ENCODE measurements around the gene TDG.

DNA sequence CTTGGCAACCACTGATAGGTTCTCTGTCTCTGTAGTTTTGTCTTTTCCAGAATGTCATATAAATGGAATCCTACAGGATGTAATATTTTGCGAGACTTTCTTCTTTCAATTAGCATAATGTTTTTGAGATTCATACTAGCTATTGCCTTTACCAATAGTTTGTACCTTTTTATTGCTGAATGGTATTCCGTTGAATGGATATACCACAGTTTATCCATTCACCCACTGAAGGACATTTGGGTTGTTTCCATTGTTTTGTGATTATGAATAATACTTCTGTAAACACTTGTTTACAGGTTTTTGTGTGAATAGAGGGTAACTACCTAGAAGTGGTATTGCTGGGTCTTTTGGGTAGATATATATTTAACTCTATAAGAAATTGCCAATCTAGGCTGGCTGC, 58.0 kb downstream of the TDG start:
- TF ChIP-seq, protein P1, sequence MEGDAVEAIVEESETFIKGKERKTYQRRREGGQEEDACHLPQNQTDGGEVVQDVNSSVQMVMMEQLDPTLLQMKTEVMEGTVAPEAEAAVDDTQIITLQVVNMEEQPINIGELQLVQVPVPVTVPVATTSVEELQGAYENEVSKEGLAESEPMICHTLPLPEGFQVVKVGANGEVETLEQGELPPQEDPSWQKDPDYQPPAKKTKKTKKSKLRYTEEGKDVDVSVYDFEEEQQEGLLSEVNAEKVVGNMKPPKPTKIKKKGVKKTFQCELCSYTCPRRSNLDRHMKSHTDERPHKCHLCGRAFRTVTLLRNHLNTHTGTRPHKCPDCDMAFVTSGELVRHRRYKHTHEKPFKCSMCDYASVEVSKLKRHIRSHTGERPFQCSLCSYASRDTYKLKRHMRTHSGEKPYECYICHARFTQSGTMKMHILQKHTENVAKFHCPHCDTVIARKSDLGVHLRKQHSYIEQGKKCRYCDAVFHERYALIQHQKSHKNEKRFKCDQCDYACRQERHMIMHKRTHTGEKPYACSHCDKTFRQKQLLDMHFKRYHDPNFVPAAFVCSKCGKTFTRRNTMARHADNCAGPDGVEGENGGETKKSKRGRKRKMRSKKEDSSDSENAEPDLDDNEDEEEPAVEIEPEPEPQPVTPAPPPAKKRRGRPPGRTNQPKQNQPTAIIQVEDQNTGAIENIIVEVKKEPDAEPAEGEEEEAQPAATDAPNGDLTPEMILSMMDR (IDR thresholded peaks at IDR 0.05; ENCODE audit: low read depth, low read length), result no peak
- no peak for TF ChIP-seq EZH2phosphoT487 (IDR thresholded peaks at IDR 0.05; ENCODE audit: low read depth)
